ENCODE measurements around the gene TUBE1. TPM values are rescaled to one million over a fixed set of nuclear protein-coding genes. Genes with fewer than 3 reads are reported as not detected.
"Not testable (repeated sequence)": the region's sequence is repeated elsewhere in the genome, so short reads cannot be mapped to it uniquely, and the experiment has no call there.

TUBE1 gene
- total RNA-seq, 1 donor: 38.2 TPM

DNA sequence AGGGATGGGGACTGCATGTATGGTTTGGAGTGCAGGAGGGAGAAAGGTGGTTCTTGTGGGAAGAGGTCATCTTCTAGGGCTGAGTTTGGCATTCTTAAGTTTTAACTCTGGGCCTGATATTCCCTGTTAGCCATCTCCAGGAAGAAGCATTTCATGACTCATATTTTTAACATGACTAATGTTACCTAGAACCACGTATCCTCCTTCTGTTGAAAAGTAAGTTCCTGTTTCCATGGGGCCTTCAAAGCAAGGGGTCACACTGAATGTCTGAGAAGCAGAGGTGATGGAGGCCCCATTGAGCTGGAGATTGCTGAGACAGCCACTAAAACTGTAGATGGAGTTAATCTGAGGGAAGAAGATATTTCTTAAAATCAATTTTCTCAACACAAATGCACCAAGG, 30.3 kb upstream of the TUBE1 start:
- DNase-seq (ENCODE audit: low read depth): peak; percentile 12
- H3K4me3 ChIP-seq (ENCODE audit: low read depth, low read length): no peak overlapping the region
- TF ChIP-seq, protein P1, sequence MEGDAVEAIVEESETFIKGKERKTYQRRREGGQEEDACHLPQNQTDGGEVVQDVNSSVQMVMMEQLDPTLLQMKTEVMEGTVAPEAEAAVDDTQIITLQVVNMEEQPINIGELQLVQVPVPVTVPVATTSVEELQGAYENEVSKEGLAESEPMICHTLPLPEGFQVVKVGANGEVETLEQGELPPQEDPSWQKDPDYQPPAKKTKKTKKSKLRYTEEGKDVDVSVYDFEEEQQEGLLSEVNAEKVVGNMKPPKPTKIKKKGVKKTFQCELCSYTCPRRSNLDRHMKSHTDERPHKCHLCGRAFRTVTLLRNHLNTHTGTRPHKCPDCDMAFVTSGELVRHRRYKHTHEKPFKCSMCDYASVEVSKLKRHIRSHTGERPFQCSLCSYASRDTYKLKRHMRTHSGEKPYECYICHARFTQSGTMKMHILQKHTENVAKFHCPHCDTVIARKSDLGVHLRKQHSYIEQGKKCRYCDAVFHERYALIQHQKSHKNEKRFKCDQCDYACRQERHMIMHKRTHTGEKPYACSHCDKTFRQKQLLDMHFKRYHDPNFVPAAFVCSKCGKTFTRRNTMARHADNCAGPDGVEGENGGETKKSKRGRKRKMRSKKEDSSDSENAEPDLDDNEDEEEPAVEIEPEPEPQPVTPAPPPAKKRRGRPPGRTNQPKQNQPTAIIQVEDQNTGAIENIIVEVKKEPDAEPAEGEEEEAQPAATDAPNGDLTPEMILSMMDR (IDR thresholded peaks at IDR 0.05; ENCODE audit: insufficient read depth, low read length): no peak

DNA sequence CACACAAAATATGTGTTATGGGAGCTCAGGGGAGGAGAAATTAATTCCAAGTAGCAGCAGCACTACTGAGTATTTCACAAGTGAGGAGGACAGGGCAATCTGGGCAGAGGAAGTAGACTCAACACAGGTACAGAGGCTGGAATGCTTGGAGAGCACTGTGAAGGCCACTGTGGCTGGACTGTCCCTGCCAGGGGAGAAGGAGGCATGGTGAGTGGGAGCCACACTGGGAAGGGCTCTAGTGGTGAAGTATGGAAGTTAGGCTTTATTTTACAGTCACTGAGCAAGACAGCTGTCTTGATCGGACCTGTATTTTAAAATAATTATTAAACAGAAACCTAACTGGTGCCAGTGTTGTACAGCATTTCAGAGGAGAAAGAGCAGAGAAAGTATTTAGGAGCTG, 28.9 kb upstream of the TUBE1 start:
- DNase-seq (ENCODE audit: low read depth): no peak
- H3K4me3 ChIP-seq (ENCODE audit: low read depth, low read length): no peak overlapping the region
- TF ChIP-seq, protein P1 (IDR thresholded peaks at IDR 0.05; ENCODE audit: insufficient read depth, low read length): no peak

DNA sequence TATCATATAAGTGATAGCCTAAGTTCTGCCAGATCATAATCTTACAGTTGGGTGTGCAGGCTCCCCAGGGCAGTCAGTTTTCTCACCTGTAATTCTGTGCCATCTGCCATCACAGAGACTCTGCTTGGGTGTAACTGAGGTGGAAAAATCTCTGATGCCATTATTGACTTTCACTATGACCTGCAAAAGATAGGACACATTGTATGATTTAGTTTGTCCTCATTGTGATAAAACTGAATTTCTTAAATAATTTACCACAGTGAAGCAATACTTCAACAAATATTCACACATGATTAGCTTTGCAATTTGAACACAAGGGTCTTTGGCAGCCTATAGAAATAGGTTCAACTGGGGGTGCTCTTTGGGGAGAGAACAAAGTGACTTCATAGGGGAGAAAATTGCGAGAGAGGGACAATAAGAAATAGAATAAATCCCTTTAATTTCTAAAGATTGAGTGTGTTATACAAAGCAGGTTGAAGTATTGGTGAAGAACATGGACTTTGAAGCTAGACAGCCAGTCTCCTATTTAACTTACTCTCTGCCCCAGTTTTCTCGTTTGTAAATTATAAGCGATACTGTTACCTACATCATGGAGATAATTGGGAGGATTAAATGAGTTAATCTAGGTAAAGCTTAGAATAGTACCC, 27.4 kb upstream of the TUBE1 start:
- TF ChIP-seq, protein P1 (IDR thresholded peaks at IDR 0.05; ENCODE audit: insufficient read depth, low read length): no peak
- DNase-seq (ENCODE audit: low read depth): no peak
- H3K4me3 ChIP-seq (ENCODE audit: low read depth, low read length): no peak overlapping the region

DNA sequence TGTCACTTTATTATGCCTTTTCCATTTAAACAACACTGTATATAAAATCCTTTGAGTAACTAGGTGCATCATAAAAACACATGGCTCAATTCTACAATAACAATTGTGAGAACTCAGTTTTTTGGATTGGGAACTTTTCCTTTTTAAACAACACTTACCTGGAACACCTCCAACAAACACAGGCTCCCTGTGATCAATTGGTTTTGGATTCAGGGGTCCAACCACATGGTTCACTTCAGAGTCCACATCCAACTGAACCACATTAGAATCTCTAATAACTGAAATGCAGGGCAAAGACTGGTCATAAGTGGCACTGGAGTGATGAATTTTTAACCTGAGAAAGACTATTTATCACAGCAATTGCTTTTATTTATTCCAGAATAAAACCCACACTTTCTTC, 26.6 kb upstream of the TUBE1 start:
- no peak overlapping the region for H3K4me3 ChIP-seq (ENCODE audit: low read depth, low read length)
- no peak for DNase-seq (ENCODE audit: low read depth)

DNA sequence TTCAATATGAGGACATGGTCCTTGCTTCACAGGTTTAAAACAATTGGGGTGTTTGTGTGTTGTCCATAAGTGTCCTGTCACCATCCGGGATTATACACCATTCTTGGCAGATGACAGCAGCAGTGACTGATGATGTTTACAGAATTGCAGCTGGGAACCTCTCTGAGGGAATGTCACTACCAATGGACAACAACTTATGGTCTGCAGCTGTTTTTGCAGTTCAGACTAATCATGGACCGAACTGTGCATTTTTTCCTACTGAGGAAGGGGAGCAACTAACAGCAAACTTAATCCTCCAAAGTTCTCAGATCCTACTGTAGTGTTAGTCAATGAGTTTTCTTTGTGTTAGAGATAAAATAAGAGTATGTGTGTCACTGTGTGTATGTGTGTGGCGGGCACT, 26.1 kb upstream of the TUBE1 start:
- H3K4me3 ChIP-seq (ENCODE audit: low read depth, low read length): no peak overlapping the region
- TF ChIP-seq, protein P1 (IDR thresholded peaks at IDR 0.05; ENCODE audit: insufficient read depth, low read length): no peak
- DNase-seq (ENCODE audit: low read depth): no peak

More for the DNA sequence above, 26.6 kb upstream of the TUBE1 start:
- TF ChIP-seq, protein P1 (IDR thresholded peaks at IDR 0.05; ENCODE audit: insufficient read depth, low read length): no peak

DNA sequence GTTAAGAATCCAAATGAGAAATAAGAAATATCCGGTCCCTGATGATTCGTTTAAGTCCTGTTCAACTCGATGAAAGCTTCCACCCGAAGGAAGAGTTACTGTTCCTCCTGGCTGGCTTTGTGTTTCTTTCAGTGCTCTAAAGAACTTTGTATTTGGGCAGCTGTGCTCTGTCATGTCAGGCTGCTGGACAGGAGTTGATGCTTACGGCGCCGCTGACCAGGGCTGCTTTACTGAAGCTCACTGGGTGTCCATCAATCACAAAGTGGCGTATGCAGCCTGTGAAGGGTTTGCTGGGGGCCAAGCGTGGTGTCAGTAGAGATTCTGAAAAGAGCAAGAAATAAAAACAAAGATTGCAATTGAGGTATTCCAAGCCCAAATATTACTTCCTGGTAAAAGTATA, 22.0 kb upstream of the TUBE1 start:
- no peak overlapping the region for H3K4me3 ChIP-seq (ENCODE audit: low read depth, low read length)
- no peak for DNase-seq (ENCODE audit: low read depth)
- TF ChIP-seq, protein P1 (IDR thresholded peaks at IDR 0.05; ENCODE audit: insufficient read depth, low read length): no peak

DNA sequence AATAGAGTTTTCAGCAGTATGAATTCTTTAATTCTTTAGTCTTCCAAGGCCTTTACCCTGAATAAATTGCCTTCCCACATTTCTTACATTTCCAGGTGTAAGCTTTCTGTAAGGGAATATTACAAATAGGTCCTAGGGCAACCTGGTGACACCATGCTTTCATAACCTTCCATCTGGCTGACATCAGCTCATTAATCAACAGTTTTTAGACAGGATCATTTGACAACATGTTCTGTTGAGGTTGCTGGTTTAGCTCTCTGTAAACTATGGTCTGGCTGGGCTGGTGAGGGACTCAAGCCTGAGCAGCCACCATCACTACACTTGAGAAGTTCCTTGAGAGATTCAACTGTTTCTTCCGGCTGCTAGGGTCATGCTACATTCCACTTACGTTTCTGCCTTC, 19.3 kb upstream of the TUBE1 start:
- H3K4me3 ChIP-seq (ENCODE audit: low read depth, low read length): no peak overlapping the region
- TF ChIP-seq, protein P1 (IDR thresholded peaks at IDR 0.05; ENCODE audit: insufficient read depth, low read length): no peak
- no peak for DNase-seq (ENCODE audit: low read depth)

DNA sequence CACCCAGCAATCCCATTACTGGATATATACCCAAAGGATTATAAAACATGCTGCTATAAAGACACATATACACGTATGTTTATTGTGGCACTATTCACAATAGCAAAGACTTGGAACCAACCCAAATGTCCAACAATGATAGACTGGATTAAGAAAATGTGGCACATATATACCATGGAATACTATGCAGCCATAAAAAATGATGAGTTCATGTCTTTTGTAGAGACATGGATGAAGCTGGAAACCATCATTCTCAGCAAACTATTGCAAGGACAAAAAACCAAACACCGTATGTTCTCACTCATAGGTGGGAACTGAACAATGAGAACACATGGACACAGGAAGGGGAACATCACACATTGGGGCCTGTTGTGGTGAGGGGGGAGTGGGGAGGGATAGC, 18.7 kb upstream of the TUBE1 start:
- not testable (repeated sequence) for H3K4me3 ChIP-seq (ENCODE audit: low read depth, low read length); DNase-seq (ENCODE audit: low read depth)

Data from fibroblast of the aortic adventitia (primary cell).